HG03439 (cell line): Measurements from ENCODE around the gene GDPD5.

Experiments used
- ATAC-seq: cut with Tn5 transposase; IDR thresholded peaks from one replicate; pipeline ENCODE4 v1.9.1; 2021; ENCODE audit warnings: mild to moderate bottlenecking, moderate library complexity; ENCODE audit not compliant: unreplicated experiment

Gene GDPD5, protein sequence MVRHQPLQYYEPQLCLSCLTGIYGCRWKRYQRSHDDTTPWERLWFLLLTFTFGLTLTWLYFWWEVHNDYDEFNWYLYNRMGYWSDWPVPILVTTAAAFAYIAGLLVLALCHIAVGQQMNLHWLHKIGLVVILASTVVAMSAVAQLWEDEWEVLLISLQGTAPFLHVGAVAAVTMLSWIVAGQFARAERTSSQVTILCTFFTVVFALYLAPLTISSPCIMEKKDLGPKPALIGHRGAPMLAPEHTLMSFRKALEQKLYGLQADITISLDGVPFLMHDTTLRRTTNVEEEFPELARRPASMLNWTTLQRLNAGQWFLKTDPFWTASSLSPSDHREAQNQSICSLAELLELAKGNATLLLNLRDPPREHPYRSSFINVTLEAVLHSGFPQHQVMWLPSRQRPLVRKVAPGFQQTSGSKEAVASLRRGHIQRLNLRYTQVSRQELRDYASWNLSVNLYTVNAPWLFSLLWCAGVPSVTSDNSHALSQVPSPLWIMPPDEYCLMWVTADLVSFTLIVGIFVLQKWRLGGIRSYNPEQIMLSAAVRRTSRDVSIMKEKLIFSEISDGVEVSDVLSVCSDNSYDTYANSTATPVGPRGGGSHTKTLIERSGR

GRCh38 chr11:75525433-75526191, at the start of gene GDPD5:
Gene GDPD5 (minus strand): TSS chr11:75525941. CDS start chr11:75477735, 48,206 bp downstream.
- ATAC-seq, result peak; percentile 66

DNA sequence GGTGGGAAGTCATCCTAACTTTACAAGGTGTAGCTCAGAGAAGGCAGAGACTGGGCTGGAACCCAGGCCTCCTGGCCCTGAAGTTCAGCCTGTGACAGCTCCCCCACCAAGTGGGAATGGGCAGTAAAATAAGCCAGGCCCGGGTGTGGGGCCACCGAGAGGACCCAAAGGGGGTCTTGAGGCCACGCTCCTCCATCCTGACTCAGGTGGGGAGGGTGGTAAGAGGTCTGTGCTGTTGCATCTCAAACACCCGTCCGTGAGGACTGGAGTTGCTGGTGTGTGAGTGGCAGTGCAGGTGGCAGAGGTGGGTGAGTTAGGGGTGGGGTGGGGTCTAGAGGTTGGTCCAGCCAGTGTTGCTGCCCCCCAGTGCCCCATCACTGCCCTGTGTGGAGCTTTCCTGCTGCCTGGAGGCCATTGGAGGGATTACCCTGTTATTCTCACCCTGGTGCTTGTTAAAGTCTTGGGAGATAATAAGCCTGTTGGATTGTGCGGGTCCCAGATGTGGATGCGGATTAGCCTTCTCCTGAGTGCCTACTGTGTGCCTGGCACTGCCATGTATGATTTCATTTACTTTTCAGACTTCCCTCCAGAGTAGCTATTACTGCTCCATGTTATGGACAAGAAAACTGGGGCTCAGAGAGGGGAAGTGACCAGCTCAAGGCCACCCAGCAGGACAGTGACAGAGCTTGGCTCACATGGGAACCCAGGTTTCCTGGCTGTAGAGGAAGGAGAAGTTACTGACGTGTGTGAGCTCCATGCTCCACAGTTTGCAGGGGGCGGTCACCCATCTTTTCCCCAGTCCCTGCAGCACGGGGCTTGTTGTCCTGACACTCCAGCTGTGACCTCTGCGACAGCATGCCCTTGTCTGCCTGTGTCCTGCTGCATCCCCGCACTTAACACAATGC, 49.2 kb upstream of the GDPD5 start:
- no peak for ATAC-seq

- ATAC-seq, result no peak
These were observed 47.0 kb upstream of the GDPD5 start for GRCh38 chr11:75572744-75573143.

GRCh38 chr11:75571625-75572024, 45.9 kb upstream of the GDPD5 start:
- ATAC-seq, result no peak

DNA sequence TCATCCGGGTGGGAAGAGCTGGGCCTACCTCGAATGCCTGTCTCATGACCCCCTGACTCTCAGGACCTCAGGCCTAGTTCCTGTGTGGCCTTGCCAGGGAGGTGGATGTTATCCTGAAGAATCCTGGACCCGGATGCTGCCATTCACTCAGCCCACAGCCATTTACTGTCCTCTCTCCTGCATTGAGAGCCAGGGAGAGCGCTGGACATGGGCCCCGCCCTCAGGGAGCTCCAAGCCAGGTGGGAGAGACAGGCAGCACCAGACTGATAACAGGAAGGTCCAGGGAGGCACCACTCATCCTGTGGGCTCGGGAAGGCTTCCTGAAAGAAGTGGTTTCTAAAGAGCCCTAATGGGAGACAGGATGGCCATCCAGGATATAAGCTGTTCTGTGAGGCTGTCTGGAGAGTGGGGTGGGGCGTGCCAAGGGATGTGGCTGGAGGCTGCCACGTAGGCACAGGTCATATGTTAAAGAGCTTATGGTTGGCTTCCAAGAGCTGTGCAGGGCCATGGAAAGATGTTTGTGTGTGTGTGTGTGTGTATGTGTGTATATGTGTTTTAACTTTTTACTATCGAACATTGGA, 44.9 kb upstream of the GDPD5 start:
- ATAC-seq, result no peak

DNA sequence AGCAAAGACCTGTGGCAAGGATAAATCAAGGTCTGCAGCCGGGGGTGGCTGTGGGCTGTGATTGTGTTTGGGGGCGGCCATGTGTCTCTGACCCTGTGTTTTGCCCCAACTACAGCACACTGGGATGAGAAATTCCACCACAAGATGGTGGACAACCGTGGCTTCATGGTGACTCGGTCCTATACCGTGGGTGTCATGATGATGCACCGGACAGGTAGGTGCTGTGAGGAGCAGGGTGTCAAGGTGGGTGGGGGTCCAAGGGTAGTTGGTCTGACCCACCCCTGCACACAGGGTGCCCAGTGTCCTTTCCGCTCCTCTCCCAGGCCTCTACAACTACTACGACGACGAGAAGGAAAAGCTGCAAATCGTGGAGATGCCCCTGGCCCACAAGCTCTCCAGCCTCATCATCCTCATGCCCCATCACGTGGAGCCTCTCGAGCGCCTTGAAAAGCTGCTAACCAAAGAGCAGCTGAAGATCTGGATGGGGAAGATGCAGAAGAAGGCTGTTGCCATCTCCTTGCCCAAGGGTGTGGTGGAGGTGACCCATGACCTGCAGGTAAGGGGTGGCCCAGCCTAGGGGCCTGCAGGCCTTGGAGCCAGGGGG, 43.0 kb upstream of the GDPD5 start:
- no peak for ATAC-seq

- no peak for ATAC-seq
These were observed 42.2 kb upstream of the GDPD5 start for GRCh38 chr11:75567971-75568370.

DNA sequence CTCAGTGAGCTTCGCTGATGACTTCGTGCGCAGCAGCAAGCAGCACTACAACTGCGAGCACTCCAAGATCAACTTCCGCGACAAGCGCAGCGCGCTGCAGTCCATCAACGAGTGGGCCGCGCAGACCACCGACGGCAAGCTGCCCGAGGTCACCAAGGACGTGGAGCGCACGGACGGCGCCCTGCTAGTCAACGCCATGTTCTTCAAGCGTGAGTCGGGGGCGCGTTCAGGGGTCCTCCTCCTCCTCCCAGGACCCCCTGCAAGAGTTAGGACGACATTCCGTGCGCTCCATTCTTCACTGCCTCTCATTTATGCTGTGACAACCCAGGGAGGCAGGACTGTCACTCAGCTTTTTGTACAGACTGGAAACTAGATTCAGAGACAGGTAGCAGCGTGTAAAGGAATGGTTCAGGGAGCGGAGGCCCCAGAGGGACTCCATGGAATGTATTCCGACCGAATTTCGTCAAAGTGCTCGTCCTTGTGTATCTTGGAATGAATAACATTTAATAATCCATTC, 41.1 kb upstream of the GDPD5 start:
- ATAC-seq, result no peak

- no peak for ATAC-seq
These were observed 40.4 kb upstream of the GDPD5 start for GRCh38 chr11:75565916-75566762.

GRCh38 chr11:75565221-75565814, 39.6 kb upstream of the GDPD5 start:
- no peak for ATAC-seq

- no peak for ATAC-seq
These were observed 38.3 kb upstream of the GDPD5 start for GRCh38 chr11:75563978-75564552.

DNA sequence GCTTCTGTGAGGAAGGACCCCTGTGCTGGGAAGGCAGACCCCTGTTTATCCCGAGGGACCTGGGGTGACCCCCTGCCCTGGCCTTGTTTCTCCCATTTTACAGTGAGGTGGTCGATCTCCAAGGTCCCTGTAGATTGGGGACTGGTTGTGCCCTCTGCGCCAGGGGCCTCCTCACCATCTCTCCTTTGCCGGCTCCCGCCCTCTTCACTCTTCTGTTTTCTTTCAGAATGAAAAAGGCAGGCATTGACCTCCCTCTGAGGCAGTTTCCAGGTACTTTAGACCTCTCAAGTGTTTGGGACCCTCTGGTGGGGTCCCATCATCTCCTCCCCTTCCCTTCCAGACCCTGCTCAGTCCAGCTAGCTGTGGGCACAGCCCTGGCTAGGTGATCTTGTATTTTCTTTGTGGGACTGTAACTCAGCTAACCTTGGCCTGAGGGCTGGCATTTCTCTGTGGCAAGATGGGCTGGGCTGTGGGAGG, 37.8 kb upstream of the GDPD5 start:
- no peak for ATAC-seq

- no peak for ATAC-seq
These were observed 37.2 kb upstream of the GDPD5 start for GRCh38 chr11:75562836-75563484.

DNA sequence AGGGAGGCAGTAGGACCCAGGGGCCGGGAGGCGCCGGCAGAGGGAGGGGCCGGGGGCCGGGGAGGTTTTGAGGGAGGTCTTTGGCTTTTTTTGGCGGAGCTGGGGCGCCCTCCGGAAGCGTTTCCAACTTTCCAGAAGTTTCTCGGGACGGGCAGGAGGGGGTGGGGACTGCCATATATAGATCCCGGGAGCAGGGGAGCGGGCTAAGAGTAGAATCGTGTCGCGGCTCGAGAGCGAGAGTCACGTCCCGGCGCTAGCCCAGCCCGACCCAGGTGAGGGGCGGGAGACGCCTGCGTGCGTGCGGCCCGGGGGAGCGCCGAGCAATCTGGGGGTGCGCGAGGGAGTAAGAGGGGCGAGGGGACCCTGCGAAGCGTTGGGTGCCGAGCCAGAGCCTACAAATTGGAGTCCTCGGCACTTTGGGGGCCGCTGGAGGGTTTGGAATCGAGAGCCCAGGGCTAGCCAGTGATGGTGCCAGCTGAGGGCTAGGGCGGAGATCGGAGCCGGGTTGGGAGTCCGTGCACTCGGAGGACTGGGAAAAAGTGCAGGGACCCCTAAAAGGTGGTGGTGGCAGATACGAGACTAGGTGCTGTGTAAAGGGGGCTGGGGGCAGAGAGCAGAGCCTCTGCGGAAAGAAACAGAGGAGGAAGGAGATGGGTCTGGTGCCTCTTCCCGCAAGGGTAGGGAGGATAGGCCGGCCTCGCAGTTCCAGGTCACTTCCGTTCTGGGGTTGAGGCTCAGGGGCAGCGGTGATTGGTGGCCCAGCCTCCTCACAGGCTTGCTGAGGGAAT, 36.5 kb upstream of the GDPD5 start, which contains the start of gene SERPINH1:
SERPINH1 (plus strand) TSS at position 206 of the 788 bp plus-strand sequence. CDS start 4,097 bp downstream, outside the sequence.
- ATAC-seq, result peak; percentile 68

GRCh38 chr11:75561426-75562047, 35.8 kb upstream of the GDPD5 start:
- ATAC-seq, result no peak

DNA sequence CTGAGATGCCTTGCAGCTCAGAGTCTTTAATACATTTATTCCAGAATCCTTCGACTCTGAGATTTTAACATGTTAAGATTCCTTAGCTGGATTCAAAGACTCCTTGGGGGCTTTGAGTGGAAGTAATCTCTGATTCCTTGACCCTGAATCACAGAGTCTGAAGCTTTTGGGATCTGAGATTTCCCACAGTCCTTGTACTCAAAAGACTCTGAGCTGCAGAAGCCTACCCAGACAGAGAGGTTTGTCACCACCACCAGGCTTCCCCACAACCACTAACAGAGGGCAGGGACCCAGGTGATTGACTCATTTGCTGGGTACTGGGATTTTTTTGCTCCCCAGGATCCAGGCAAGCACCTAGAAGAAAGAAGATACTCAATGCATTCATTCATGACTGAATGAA, 34.9 kb upstream of the GDPD5 start:
- ATAC-seq, result no peak
